Measurements from ENCODE around the gene HS6ST3.

The HS6ST3 gene

GRCh38 chr13:96397807-96398206 is 307.9 kb downstream of the HS6ST3 start:
- no peak overlapping the region for H3K4me3 ChIP-seq (ENCODE audit: low read length)
- TF ChIP-seq, protein P1, sequence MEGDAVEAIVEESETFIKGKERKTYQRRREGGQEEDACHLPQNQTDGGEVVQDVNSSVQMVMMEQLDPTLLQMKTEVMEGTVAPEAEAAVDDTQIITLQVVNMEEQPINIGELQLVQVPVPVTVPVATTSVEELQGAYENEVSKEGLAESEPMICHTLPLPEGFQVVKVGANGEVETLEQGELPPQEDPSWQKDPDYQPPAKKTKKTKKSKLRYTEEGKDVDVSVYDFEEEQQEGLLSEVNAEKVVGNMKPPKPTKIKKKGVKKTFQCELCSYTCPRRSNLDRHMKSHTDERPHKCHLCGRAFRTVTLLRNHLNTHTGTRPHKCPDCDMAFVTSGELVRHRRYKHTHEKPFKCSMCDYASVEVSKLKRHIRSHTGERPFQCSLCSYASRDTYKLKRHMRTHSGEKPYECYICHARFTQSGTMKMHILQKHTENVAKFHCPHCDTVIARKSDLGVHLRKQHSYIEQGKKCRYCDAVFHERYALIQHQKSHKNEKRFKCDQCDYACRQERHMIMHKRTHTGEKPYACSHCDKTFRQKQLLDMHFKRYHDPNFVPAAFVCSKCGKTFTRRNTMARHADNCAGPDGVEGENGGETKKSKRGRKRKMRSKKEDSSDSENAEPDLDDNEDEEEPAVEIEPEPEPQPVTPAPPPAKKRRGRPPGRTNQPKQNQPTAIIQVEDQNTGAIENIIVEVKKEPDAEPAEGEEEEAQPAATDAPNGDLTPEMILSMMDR (conservative IDR thresholded peaks at IDR 0.05; ENCODE audit: low read length) = no peak
- no peak for DNase-seq (ENCODE audit: low read depth)

- TF ChIP-seq, protein P1 (conservative IDR thresholded peaks at IDR 0.05; ENCODE audit: low read length) = no peak
- DNase-seq (ENCODE audit: low read depth) = no peak
- H3K4me3 ChIP-seq (ENCODE audit: low read length) = no peak overlapping the region
Measured at GRCh38 chr13:96398486-96398885, 308.6 kb downstream of the HS6ST3 start.

- H3K4me3 ChIP-seq (ENCODE audit: low read length) = no peak overlapping the region
- TF ChIP-seq, protein P1 (conservative IDR thresholded peaks at IDR 0.05; ENCODE audit: low read length) = no peak
- no peak for DNase-seq (ENCODE audit: low read depth)
Measured at GRCh38 chr13:96403241-96403640, 313.3 kb downstream of the HS6ST3 start.

DNA sequence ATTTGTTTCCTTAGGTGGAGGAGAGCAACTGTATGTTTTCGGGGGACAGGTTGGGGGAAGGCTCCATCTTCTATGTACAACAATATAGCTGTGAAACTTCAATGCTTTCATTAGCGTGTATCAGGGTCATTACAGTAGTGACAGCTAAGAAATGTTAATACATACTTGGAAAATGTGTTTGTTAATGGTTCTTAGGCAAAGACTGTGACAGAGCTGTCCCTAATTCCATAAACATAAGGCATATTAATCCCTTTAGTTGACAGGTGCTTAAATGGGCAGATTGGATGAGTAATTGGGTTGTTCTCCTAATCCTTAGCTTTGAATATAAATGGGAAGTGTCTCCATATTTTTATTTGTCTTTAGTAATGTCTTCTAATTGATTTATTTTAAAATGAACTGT is 313.7 kb downstream of the HS6ST3 start:
- TF ChIP-seq, protein P1 (conservative IDR thresholded peaks at IDR 0.05; ENCODE audit: low read length) = no peak

GRCh38 chr13:96415831-96416385 is 326.0 kb downstream of the HS6ST3 start:
- no peak for DNase-seq (ENCODE audit: low read depth)
- TF ChIP-seq, protein P1 (conservative IDR thresholded peaks at IDR 0.05; ENCODE audit: low read length) = no peak
- no peak overlapping the region for H3K4me3 ChIP-seq (ENCODE audit: low read length)

More for the DNA sequence above, 313.7 kb downstream of the HS6ST3 start:
- H3K4me3 ChIP-seq (ENCODE audit: low read length) = no peak overlapping the region
- no peak for DNase-seq (ENCODE audit: low read depth)

DNA sequence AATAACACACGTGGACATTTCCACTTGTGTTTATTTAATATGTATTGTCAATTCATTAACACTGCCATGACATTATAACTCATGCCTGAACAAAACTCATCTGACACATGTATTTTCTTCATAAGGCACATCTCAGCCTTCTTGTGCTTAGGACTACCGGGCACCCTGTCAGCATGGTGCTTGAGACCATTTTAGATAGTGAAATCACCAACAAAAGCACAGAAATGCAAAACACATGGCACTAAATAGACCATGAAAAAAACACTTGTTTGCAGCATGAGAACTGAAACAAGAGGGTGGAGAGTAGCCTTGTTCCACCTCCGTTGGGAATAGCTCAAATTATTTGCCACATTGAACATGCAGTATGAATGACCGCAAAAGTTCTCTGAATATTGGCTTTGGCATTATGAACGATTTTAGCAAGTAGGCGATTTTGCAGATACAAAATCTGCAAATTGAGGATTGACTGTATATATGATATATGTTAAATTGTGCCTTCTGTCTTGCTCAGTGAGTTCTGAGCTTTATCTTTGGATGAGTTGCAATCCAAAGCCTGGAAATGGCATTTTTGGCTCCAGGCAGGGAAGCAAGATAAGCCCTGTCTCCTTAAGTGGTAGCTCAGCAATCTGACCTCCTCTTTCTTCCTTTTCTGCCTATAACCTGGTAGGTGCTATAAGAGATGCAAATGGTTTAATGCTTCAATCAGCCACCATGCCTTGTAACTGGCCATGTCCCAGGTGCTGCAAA is 328.2 kb downstream of the HS6ST3 start:
- no peak for DNase-seq (ENCODE audit: low read depth)
- TF ChIP-seq, protein P1 (conservative IDR thresholded peaks at IDR 0.05; ENCODE audit: low read length) = no peak
- no peak overlapping the region for H3K4me3 ChIP-seq (ENCODE audit: low read length)

DNA sequence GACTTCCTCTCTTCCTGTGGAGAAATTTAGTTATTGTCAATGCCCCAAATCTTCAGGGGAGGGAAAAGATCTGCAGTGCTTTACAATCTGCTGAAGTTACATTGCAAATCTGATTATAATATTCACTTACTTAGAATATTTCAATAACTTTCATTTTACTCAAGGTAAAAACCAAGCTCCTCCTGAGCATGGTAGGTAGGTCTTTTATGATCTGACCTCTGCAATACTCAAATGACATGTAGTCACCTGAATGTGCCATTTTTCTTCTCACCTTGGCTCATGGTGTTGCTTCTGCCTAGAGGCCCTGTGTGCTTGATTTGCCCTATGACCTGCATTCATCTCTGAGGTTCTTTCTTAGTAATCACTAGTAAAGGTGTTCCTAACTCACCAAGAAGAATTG is 331.4 kb downstream of the HS6ST3 start:
- TF ChIP-seq, protein P1 (conservative IDR thresholded peaks at IDR 0.05; ENCODE audit: low read length) = no peak
- DNase-seq (ENCODE audit: low read depth) = no peak
- H3K4me3 ChIP-seq (ENCODE audit: low read length) = no peak overlapping the region

Data from AG10803 (cell line).